ENCODE data around the gene PCDHA13.

PCDHA13 gene

GRCh38 chr5:140923601-140924000 is 41.7 kb downstream of the PCDHA13 start:
- Mint-ChIP-seq H3K4me1 (peaks cover 3% of the 10 kb centered on the region), H3K9me3 (peaks cover 8% of the 10 kb centered on the region), H3K4me3 (no peak overlapping the region), H3K27me3 (peaks cover 40% of the 10 kb centered on the region), H3K27ac (no peak overlapping the region), H3K36me3 (no peaks in the 10 kb centered on the region)
- DNase-seq: no peak
- CTCF ChIA-PET: no interaction called here

GRCh38 chr5:140925806-140926442 is 44.0 kb downstream of the PCDHA13 start, which contains the start of gene PCDHAC1:
Gene PCDHAC1, plus strand, starts transcription at chr5:140926299. Its CDS starts 594 bp downstream, at chr5:140926893.
- peaks cover 3% of the 10 kb centered on the region for H3K4me1 Mint-ChIP-seq
- H3K27ac Mint-ChIP-seq: no peak within 1 kb of the TSS
- H3K9me3 Mint-ChIP-seq: peaks cover 11% of the 10 kb centered on the region
- CTCF ChIA-PET: no interaction called here
- no peak for DNase-seq
- no peaks in the 10 kb centered on the region for H3K36me3 Mint-ChIP-seq
- peak within 1 kb of the TSS; percentile 15 for H3K4me3 Mint-ChIP-seq
- H3K27me3 Mint-ChIP-seq: peaks cover 45% of the 10 kb centered on the region

- peaks cover 3% of the 10 kb centered on the region for H3K4me1 Mint-ChIP-seq
- CTCF ChIA-PET: no interaction called here
- peaks cover 45% of the 10 kb centered on the region for H3K27me3 Mint-ChIP-seq
- H3K9me3 Mint-ChIP-seq: peaks cover 11% of the 10 kb centered on the region
- H3K36me3 Mint-ChIP-seq: no peaks in the 10 kb centered on the region
- H3K27ac Mint-ChIP-seq: no peak overlapping the region
- H3K4me3 Mint-ChIP-seq: peak overlapping the region; percentile 15
- DNase-seq: peak; percentile 22
Measured at GRCh38 chr5:140926443-140927227, 44.7 kb downstream of the PCDHA13 start.

- CTCF ChIA-PET: no interaction called here
- Mint-ChIP-seq H3K4me1 (peaks cover 3% of the 10 kb centered on the region), H3K4me3 (peak overlapping the region; percentile 15)
Measured at GRCh38 chr5:140927228-140927573, 45.3 kb downstream of the PCDHA13 start.

More at GRCh38 chr5:140927228-140927573, 45.3 kb downstream of the PCDHA13 start:
- no peaks in the 10 kb centered on the region for H3K36me3 Mint-ChIP-seq
- peaks cover 11% of the 10 kb centered on the region for H3K9me3 Mint-ChIP-seq
- DNase-seq: no peak
- H3K27ac Mint-ChIP-seq: no peak overlapping the region
- H3K27me3 Mint-ChIP-seq: peaks cover 45% of the 10 kb centered on the region
